ENCODE measurements around the gene CDY1.
"Not testable (repeated sequence)": the region's sequence is repeated elsewhere in the genome, so short reads cannot be mapped to it uniquely, and the experiment has no call there.

Gene CDY1, protein sequence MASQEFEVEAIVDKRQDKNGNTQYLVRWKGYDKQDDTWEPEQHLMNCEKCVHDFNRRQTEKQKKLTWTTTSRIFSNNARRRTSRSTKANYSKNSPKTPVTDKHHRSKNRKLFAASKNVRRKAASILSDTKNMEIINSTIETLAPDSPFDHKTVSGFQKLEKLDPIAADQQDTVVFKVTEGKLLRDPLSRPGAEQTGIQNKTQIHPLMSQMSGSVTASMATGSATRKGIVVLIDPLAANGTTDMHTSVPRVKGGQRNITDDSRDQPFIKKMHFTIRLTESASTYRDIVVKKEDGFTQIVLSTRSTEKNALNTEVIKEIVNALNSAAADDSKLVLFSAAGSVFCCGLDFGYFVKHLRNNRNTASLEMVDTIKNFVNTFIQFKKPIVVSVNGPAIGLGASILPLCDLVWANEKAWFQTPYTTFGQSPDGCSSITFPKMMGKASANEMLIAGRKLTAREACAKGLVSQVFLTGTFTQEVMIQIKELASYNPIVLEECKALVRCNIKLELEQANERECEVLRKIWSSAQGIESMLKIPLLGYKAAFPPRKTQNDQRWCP

DNA sequence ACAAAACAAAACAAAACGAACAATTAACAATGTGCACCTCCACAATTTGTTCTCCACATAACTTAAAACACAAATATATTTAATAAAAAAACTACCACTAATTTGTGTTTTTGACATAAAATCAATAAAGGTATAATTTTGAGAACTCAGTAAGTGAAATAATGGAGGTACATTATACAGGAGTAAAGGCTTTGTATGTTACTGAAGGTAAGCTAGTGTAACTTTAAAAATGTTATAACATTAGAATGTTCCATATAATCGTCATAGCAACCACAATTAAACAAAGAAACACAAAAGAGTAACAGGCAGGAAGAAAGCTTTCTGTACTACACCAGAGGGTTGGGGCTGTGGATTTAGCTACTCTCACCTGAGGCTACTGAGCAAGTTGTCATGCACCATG, at the start of gene CDY1:
TSS of gene CDY1 (plus strand) at position 301 of the 400 bp plus-strand sequence. CDS start 326 bp downstream, outside the sequence.
- not testable (repeated sequence) for TF ChIP-seq GATA3, GATA2 (IDR thresholded peaks at IDR 0.05; ENCODE audit: low read depth, low read length)
